Skeletal muscle tissue (tissue), 4 donors: ENCODE results near the gene ERVV-1. TPM values are rescaled to one million over a fixed set of nuclear protein-coding genes. Genes with fewer than 3 reads are reported as not detected.
"Not testable (repeated sequence)": the region's sequence is repeated elsewhere in the genome, so short reads cannot be mapped to it uniquely, and the experiment has no call there.

Experiments used
- H3K27ac ChIP-seq: one replicate; pipeline ENCODE4 v1.7.0; 2013; ENCODE audit warnings: mild to moderate bottlenecking, low read depth, low read length, inconsistent platforms
- H3K27me3 ChIP-seq, 3 donors: one replicate each; pipeline ENCODE4 v1.7.0; 2013; ENCODE audit warnings: low read length in 3 of 3; ENCODE audit not compliant: control insufficient read depth in 3 of 3, insufficient read depth in 3 of 3
- H3K36me3 ChIP-seq, 3 donors: one replicate each; pipeline ENCODE4 v1.7.0; 2013; ENCODE audit warnings: low read length in 3 of 3; ENCODE audit not compliant: control insufficient read depth in 3 of 3, insufficient read depth in 3 of 3
- H3K4me1 ChIP-seq, 3 donors: one replicate each; pipeline ENCODE4 v1.7.0; 2013; ENCODE audit warnings: low read length in 3 of 3, mild to moderate bottlenecking in 3 of 3; ENCODE audit not compliant: control insufficient read depth in 3 of 3, insufficient read depth in 3 of 3
- H3K4me3 ChIP-seq, 3 donors: one replicate each; pipeline ENCODE4 v1.7.0; 2013; ENCODE audit warnings: low read length in 3 of 3
- H3K9ac ChIP-seq, 3 donors: one replicate each; pipeline ENCODE4 v1.7.0; 2013; ENCODE audit warnings: low read length in 3 of 3, mild to moderate bottlenecking in 3 of 3, moderate library complexity in 2 of 3, low read depth in 1 of 3
- H3K9me3 ChIP-seq, 3 donors: one replicate each; pipeline ENCODE4 v1.7.0; 2013; ENCODE audit warnings: low read length in 3 of 3; ENCODE audit not compliant: control insufficient read depth in 3 of 3
- total RNA-seq: library from RNA; depleted of rRNA; stranded (reverse); fragments of >200 nt; gene quantifications from one replicate; pipeline ENCODE4 v1.2.3, GENCODE V29; 2014
- donor health status: Osteomylitis.

The ERVV-1 gene, protein sequence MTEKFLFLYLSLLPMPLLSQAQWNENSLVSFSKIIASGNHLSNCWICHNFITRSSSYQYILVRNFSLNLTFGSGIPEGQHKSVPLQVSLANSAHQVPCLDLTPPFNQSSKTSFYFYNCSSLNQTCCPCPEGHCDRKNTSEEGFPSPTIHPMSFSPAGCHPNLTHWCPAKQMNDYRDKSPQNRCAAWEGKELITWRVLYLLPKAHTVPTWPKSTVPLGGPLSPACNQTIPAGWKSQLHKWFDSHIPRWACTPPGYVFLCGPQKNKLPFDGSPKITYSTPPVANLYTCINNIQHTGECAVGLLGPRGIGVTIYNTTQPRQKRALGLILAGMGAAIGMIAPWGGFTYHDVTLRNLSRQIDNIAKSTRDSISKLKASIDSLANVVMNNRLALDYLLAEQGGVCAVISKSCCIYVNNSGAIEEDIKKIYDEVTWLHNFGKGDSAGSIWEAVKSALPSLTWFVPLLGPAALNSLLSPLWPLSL
- not detected for total RNA-seq

DNA sequence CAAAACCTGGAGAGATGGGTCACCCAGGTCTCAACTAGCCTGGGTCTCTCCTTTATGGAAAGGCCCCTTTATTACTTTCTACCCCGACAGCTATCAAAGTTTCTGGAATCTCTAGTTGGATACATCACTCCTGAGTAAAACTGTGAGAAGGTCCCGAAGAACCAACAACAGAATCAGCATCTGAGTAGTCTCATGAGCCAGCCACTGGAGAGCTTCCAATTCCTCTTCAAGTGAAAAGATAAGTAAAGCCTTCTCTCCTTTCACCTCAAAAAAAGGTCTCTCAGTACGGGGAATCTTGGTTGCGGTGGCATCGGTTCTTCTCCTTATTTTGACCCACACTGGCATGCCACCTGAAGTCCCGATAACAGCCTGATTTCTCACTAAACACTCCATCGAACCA is at the start of gene ERVV-1:
TSS of gene ERVV-1 (plus strand) at position 301 of the 400 bp plus-strand sequence. CDS start 170 bp downstream, outside the sequence.
- no peak within 1 kb of the TSS for H3K4me3 ChIP-seq
- H3K9ac ChIP-seq, result no peak within 1 kb of the TSS
- H3K9me3 ChIP-seq, result peaks cover 0 to 3% (median 0%) of the 10 kb centered on the region in 3 donors
- H3K36me3 ChIP-seq, result no peaks in the 10 kb centered on the region
- no peaks in the 10 kb centered on the region for H3K27me3 ChIP-seq
- no peaks in the 10 kb centered on the region for H3K4me1 ChIP-seq
- no peak within 1 kb of the TSS for H3K27ac ChIP-seq

DNA sequence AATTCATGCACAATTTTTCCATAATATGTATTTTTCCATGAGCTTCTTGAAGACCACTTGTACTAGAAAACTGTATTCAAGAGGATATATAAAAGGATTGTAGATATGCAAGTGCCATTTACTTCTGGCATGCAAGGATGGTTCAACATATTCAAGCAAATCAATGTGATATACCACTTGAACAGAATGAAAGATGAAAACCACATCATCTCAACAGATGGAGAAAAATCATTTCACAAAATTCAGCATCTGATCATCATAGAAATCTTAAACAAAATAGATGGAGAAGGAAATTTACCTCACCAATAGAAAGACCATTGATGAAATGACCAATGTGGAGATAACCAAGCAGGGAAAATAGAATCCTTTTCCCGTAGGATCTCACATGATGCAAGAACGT is 45.9 kb upstream of the ERVV-1 start:
- no peaks in the 10 kb centered on the region for H3K27me3 ChIP-seq
- H3K4me1 ChIP-seq, result peaks cover 3 to 5% (median 5%) of the 10 kb centered on the region in 3 donors
- H3K36me3 ChIP-seq, result no peaks in the 10 kb centered on the region
- H3K27ac ChIP-seq, result no peak overlapping the region
- H3K4me3 ChIP-seq, result peak overlapping the region in 1 of 3 donors; percentile 9
- H3K9me3 ChIP-seq, result peaks cover 2 to 6% (median 6%) of the 10 kb centered on the region in 3 donors
- H3K9ac ChIP-seq, result no peak overlapping the region

DNA sequence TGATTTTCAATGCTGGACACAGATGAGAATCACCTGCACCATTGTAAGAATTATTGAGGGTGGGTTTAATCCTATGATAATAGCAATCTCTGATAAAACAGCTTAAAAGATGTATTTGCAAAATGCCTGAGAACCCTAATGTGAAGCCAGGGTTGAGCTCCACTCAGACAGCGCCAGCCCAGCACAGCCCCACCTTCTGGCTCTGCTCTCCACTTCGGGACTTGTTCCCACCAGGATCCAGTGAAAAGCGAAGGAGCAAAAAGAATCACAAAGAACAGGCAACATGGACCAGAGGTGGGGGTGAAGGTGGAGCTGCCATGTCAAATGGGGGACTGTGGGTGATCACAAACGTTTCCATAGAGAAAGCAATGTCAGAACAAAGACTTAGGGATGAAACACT is 32.4 kb upstream of the ERVV-1 start:
- H3K27me3 ChIP-seq, result no peaks in the 10 kb centered on the region
- no peaks in the 10 kb centered on the region for H3K4me1 ChIP-seq
- no peak overlapping the region for H3K27ac ChIP-seq
- peaks cover 0 to 4% (median 3%) of the 10 kb centered on the region in 3 donors for H3K36me3 ChIP-seq
- no peak overlapping the region for H3K9ac ChIP-seq
- H3K4me3 ChIP-seq, result no peak overlapping the region
- H3K9me3 ChIP-seq, result peaks cover 0 to 3% (median 0%) of the 10 kb centered on the region in 3 donors

DNA sequence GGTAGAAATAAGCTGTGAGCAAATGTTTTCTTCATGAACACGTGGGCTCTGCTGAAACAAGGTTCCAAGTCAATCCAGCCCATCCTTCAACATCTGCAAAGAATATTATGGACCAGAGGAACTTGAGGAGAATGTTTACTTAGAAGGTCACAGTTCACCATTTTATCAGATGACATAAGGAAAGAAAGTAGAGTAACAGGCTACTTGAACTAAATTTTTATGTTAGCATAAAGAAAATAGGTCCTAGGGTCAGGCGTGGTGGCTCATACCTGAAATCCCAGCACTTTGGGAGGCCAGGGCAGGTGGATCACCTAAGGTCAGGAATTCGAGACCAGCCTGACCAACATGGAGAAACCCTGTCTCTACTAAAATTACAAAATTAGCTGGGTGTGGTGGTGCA is 30.6 kb upstream of the ERVV-1 start:
- H3K27ac ChIP-seq, H3K4me3 ChIP-seq, H3K36me3 ChIP-seq, H3K9ac ChIP-seq, H3K9me3 ChIP-seq, H3K4me1 ChIP-seq, H3K27me3 ChIP-seq: not testable (repeated sequence)

DNA sequence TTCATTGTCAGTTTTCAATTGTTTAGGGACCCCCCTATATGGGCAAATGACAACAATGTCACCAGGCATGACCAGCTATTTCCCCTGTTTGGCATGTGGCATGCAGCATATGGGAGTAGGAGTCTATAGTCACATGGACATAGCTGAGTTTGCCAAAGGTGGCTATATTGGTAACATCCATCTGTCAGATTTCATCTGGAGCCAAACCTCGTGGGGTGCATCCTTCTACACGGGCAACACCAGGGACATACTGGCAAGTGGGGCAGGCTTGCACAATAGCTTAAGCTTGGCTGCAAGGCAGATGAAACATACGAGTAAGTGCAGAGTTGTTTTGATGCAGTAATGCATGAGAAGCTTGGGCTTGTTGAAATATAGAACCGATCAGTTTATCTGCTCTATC is 26.5 kb upstream of the ERVV-1 start:
- H3K4me3 ChIP-seq, result no peak overlapping the region
- no peaks in the 10 kb centered on the region for H3K4me1 ChIP-seq
- peaks cover 0 to 2% (median 0%) of the 10 kb centered on the region in 3 donors for H3K9me3 ChIP-seq
- no peak overlapping the region for H3K27ac ChIP-seq
- H3K27me3 ChIP-seq, result no peaks in the 10 kb centered on the region
- no peak overlapping the region for H3K9ac ChIP-seq
- H3K36me3 ChIP-seq, result peaks cover 0 to 6% (median 0%) of the 10 kb centered on the region in 3 donors

DNA sequence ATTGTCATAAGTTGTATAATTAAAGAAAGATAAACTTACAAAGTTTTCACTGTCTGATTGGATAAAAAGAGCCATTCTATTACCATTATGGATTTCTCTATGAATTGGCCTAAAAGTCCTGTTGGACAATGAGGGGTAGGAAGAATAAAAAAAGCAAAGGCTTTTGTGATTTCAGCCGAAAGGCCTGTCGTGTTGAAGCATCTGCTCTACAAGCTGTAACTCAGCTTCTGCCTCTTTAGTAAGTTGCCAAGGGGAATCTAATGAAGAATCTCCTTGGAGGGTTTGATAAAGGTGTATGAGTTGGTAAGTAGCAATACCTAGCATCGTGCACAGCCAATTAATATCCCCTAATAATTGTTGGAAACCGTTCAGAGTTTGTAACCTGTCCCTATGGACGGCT is 25.2 kb upstream of the ERVV-1 start:
- Histone ChIP-seq H3K27ac (no peak overlapping the region), H3K4me3 (no peak overlapping the region), H3K9ac (no peak overlapping the region), H3K27me3 (no peaks in the 10 kb centered on the region), H3K9me3 (peaks cover 0 to 2% (median 0%) of the 10 kb centered on the region in 3 donors), H3K36me3 (peaks cover 0 to 6% (median 0%) of the 10 kb centered on the region in 3 donors), H3K4me1 (peaks cover 0 to 2% (median 0%) of the 10 kb centered on the region in 3 donors)

DNA sequence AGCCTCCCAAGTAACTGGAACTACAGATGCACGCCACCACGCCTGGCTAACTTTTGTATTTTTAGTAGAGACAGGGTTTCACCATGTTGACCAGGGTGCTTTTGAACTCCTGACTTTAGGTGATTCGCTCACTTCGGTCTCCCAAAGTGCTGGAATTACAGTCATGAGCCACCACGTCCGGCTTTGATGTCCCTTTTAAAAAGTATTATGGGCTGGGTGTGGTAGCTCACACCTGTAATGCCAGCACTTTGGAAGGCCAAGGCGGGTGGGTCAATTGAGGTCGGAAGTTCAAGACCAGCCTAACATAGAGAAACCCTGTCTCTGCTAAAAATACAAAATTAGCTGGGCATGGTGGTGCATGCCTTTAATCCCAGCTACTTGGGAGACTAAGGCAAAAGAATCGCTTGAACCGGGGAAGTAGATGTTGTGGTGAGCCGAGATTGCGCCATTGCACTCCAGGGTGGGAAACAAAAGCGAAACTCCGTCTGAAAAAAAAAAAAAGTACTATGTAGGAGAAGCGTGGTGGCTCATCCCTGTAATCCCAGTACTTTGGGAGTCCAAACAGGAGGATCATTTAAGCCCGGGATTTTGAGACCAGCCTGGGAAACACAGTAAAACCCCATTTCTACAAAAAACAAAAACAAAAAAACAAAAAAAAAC is 22.8 kb upstream of the ERVV-1 start:
- Histone ChIP-seq H3K9ac (no peak overlapping the region), H3K4me3 (no peak overlapping the region), H3K36me3 (peaks cover 0 to 6% (median 0%) of the 10 kb centered on the region in 3 donors), H3K4me1 (peaks cover 0 to 2% (median 0%) of the 10 kb centered on the region in 3 donors), H3K27ac (no peak overlapping the region), H3K9me3 (peaks cover 0 to 5% (median 0%) of the 10 kb centered on the region in 3 donors), H3K27me3 (no peaks in the 10 kb centered on the region)

DNA sequence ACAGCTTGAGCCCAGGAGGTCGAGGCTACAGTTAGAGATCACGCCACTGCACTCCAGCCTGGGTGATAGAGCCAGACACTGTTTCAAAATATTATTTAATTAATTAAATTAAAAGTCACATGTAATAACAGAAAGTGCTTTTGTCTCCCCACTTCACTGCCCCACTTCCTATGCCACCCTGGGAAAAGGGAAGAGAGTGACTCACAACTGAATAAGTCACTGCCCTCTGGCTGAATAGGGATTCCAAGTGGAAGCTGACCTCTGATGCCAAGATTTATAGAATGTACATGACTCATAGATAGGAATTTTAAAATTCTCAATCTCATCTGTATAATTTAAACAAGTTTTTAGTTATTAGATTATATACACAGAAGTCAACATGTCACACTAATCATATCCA is 22.2 kb upstream of the ERVV-1 start:
- no peak overlapping the region for H3K4me3 ChIP-seq
- H3K9me3 ChIP-seq, result peaks cover 0 to 3% (median 0%) of the 10 kb centered on the region in 3 donors
- H3K27me3 ChIP-seq, result no peaks in the 10 kb centered on the region
- H3K4me1 ChIP-seq, result peaks cover 0 to 2% (median 0%) of the 10 kb centered on the region in 3 donors
- H3K27ac ChIP-seq, result no peak overlapping the region
- H3K9ac ChIP-seq, result no peak overlapping the region
- H3K36me3 ChIP-seq, result peaks cover 0 to 1% (median 0%) of the 10 kb centered on the region in 3 donors

DNA sequence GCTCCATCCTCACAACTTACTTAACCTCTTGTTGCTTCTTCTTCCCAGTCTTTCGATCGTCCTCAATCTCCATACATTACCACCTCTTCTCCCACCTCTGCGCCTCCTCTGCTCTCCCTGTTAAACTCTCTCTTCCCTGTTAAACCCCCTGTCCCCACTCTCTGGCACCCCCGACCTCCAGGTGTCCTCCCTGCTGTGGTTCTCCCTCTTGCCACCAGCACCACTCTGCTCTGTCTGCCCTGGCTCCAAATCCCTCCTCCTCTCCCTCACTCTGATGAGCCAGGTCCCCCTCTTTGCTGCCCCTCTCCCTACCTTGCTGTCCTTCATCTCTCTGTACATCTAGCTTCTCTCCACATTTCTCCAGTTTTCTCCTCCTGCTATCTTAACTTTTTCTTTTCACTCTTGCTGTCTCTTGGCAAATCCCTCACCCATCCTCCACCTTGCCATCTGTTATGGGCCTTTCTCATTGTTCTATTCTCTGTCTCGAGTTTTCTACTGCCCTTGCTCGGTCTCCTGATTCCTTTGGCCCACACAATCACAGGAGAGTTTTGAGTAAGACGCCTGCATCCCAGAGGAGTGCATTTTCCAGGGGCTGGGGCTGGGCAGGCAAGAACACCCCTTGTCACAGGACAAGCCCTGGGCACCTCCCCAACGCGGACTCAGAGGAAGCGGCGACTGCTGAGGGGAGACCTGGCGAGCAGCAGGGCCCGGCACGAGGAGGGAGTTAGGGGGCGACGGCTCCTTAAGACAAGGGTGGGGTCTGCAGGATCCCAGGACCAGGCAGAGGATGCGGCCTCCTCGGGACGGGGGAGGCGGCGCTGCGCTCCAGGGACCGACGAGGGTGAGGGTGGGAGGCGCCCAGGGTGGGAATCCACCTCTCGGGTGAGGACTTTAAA is 21.4 kb upstream of the ERVV-1 start:
- Histone ChIP-seq H3K9ac (peak overlapping the region in 2 of 3 donors; percentile 20 to 28), H3K27ac (no peak overlapping the region)

More for the DNA sequence above, 21.4 kb upstream of the ERVV-1 start:
- Histone ChIP-seq H3K27me3 (no peaks in the 10 kb centered on the region), H3K36me3 (no peaks in the 10 kb centered on the region), H3K9me3 (peaks cover 0 to 3% (median 0%) of the 10 kb centered on the region in 3 donors), H3K4me3 (peak overlapping the region; percentile 54 to 71 (median 64)), H3K4me1 (peaks cover 0 to 2% (median 0%) of the 10 kb centered on the region in 3 donors)
